HG03060 (cell line): ENCODE measurements around the gene USHBP1.

Experiments
- ATAC-seq: cut with Tn5 transposase; IDR thresholded peaks from one replicate; pipeline ENCODE4 v1.9.1; 2021; ENCODE audit warnings: low read depth, moderate number of reproducible peaks; ENCODE audit not compliant: unreplicated experiment

The USHBP1 gene

GRCh38 chr19:17242431-17243208 lies 21.9 kb downstream of the USHBP1 start:
- ATAC-seq: no peak

GRCh38 chr19:17240826-17241399 lies 23.6 kb downstream of the USHBP1 start:
- no peak for ATAC-seq

- ATAC-seq: no peak
Measured at GRCh38 chr19:17240062-17240752, 24.3 kb downstream of the USHBP1 start.

GRCh38 chr19:17237747-17238706 lies 26.5 kb downstream of the USHBP1 start:
- no peak for ATAC-seq

GRCh38 chr19:17236811-17237543 lies 27.6 kb downstream of the USHBP1 start:
- no peak for ATAC-seq

- ATAC-seq: no peak
Measured at GRCh38 chr19:17235971-17236777, 28.4 kb downstream of the USHBP1 start.

- ATAC-seq: no peak
Measured at GRCh38 chr19:17235300-17235970, 29.1 kb downstream of the USHBP1 start.

- ATAC-seq: no peak
Measured at GRCh38 chr19:17234911-17235299, 29.6 kb downstream of the USHBP1 start.

GRCh38 chr19:17232258-17232657 lies 32.3 kb downstream of the USHBP1 start:
- ATAC-seq: no peak

GRCh38 chr19:17229890-17230289 lies 34.7 kb downstream of the USHBP1 start:
- no peak for ATAC-seq

GRCh38 chr19:17227798-17228367 lies 36.7 kb downstream of the USHBP1 start:
- no peak for ATAC-seq

GRCh38 chr19:17226002-17226933 lies 38.3 kb downstream of the USHBP1 start, which contains the start of gene OCEL1:
OCEL1 (plus strand) TSS chr19:17226226; CDS start chr19:17226248, 22 bp downstream.
- peak; percentile 81 for ATAC-seq

GRCh38 chr19:17225053-17225452 lies 39.5 kb downstream of the USHBP1 start:
- no peak for ATAC-seq

GRCh38 chr19:17220207-17220758 lies 44.3 kb downstream of the USHBP1 start:
- ATAC-seq: no peak

GRCh38 chr19:17219286-17219685 lies 45.3 kb downstream of the USHBP1 start:
- no peak for ATAC-seq

- ATAC-seq: no peak
Measured at GRCh38 chr19:17216058-17216670, 48.4 kb downstream of the USHBP1 start.
